HG03378 (cell line): ENCODE data around the gene BABAM2.

ENCODE experiments used
- ATAC-seq: cut with Tn5 transposase; IDR thresholded peaks from one replicate; pipeline ENCODE4 v1.9.1; 2021; ENCODE audit warnings: mild to moderate bottlenecking, moderate library complexity; ENCODE audit not compliant: unreplicated experiment

Gene BABAM2

DNA sequence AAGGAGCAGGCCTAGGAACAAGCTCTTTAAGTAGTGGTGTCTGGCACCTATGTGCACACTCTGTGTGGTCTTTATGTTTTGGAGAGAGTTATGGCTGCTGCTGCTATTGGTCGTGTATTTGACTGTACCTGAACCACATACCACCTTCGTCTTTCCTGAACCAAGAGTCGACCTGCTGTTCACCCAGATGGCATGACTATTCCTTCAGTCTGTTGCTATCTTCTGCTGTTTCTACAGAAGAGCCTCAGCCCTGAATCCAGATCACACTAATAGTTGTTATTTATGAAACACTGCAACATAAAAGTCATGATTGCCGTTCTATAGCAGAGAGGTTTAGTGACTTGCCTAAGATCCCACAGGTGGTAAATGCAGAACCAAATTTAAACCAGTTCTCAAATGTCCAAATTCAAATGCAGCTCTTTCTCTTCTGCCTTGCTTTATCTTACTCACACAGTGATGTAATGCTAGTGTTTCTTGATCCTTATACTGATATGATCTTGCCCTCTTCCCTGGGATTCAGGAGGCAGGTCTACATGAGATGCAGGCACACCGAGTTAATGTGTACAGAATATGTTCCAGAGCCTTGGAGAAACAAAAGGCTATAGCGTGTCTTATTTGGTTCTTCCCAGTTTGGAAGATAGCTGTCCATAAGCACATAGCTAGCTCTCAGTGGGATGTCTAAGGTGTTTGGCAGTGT is 380.1 kb downstream of the BABAM2 start:
- ATAC-seq, result no peak

DNA sequence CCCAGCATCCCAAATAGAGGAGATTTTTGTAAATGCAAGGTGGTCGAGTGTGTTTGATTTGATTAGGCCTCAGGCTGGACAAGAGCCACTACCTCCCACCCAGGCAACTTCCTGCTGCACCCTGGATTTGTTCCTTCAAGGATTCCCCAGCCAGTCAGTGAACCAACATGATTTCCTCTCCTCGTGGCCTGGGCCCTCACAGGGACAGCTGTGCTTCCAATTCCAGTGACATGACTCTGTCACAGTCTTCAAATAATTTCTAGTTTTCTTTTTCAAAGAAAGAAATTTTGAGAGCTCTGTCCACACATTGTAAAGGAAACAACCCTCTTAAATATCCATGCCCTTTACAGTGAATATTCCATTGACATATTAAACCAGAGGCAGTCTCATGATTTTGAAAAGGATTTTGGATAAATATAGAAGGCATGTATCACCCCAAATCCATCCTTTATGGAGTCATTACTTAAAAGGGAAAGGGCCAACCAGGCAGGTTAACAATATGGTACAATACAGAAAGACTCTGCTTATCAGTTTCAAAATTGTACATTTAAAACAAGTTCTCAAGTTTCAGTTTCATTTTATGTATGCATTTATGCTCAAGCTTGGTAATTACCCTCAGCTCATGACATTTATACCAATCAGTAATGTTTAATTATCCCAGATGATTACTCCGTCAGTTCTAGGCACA is 380.8 kb downstream of the BABAM2 start:
- ATAC-seq, result no peak

DNA sequence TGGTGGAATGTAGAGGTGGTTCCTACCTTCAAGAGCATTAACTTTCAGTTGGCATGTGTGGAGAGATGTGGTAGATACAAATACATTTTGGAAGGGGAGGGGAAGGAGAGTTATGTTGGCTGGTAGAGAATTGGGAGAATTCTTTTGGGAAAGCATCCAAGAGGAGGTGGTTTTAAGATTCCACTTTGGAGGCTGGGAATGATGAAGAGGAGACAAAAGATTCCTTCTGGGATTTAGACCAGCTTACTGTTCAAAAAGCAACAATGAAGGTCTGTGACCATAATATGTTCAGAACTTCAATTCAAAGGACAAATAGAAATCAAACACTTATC is 381.4 kb downstream of the BABAM2 start:
- ATAC-seq, result no peak

GRCh38 chr2:28273751-28274150 is 383.2 kb downstream of the BABAM2 start:
- no peak for ATAC-seq

GRCh38 chr2:28274911-28275685 is 384.6 kb downstream of the BABAM2 start:
- no peak for ATAC-seq

- peak; percentile 76 for ATAC-seq
Observed at GRCh38 chr2:28276076-28276618, 385.6 kb downstream of the BABAM2 start.

DNA sequence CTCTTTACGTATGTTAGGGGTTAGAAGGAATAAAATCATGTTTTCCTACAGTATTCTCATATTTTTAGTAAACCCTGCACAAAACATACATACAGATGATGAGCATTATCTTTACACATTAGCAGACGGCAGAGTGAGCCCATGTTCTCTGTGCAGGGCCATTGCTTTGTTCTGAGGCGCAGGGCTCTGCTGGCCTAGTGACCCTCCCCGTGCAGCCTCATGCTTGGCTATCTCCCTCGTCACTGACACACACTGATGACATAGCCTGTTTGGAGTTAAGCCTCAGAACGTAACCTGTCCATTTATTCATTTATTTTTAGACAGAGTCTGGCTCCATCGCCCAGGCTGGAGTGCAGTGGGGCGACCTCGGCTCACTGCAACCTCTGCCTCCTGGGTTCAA is 386.3 kb downstream of the BABAM2 start:
- no peak for ATAC-seq

GRCh38 chr2:28277466-28277865 is 386.9 kb downstream of the BABAM2 start:
- no peak for ATAC-seq

DNA sequence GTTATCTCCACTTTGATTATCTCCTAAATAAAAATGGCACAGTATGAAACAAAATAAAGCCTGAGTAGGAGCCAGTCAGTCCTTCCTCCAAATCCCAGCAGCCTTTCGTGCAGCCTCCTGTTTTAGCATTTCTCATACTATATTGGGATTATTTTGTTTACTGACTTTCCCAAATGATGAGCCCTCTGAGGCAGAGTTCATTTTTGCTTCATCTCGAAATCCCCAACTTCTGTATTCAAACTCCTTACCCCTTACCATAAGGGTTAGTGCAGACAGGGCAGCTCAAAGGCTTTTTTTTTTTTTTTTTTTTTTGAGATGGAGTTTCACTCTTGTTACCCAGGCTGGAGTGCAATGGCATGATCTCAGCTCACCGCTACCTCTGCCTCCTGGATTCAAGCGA is 388.8 kb downstream of the BABAM2 start:
- no peak for ATAC-seq

DNA sequence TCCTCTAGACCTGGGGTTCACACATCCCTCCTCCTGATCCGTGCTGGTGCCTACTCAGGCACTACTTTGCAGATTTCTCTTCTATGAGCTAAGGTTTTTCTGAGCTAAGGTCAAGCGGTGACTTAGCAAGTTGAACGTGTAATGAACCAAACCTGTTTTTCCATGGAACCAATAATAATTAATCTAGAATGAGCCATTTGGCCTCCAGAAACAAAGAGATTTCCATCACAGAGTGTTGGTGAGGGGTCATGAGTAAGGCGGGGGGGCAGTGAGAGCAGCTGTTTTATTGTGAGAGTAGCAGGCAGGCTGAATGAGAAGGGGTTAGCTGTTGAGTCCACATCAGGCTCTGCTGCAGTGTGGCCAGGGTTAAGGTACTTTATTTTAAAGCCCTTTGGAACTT is 390.1 kb downstream of the BABAM2 start:
- ATAC-seq, result no peak

GRCh38 chr2:28281739-28282138 is 391.2 kb downstream of the BABAM2 start:
- ATAC-seq, result no peak

DNA sequence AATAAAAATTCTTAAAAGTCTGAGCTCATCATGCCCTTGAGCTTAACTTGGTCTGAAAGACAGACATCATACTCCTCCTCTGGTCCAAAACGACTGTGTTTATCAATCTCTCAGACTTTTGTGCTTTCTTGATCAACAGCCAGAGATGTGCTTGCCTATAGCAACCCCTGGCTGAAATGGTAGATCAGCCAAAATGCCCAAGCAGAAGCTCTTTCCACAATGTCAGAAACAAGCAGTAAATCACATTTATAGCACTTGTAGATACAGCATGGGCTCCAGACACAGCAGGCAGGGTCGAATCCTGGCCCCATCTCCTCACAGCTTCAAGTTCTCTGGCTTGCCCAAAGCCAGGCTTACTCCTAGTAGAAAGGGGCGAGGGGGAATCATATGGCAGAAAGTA is 391.7 kb downstream of the BABAM2 start:
- ATAC-seq, result no peak

GRCh38 chr2:28282861-28283646 is 392.5 kb downstream of the BABAM2 start:
- no peak for ATAC-seq

- no peak for ATAC-seq
Observed at GRCh38 chr2:28283861-28284260, 393.3 kb downstream of the BABAM2 start.

DNA sequence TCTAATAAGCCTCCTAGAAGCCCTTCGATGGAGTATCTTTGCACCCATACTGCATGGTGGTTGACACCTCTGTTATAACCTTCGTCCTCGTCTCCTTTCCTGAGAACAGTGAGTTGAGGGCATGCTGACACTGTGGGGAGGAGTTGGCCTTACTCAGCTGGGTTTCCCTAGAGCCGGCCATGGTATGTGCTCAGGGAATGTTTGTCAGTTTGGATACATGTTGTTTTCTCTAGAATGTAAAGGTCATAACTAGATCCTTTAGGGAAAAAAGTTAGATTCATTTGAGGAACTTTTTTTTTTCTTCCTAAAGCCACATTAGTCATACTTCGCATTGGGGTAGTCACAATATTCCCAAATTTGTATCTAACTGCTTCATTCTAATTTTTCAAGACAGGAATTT is 396.1 kb downstream of the BABAM2 start:
- ATAC-seq, result no peak

DNA sequence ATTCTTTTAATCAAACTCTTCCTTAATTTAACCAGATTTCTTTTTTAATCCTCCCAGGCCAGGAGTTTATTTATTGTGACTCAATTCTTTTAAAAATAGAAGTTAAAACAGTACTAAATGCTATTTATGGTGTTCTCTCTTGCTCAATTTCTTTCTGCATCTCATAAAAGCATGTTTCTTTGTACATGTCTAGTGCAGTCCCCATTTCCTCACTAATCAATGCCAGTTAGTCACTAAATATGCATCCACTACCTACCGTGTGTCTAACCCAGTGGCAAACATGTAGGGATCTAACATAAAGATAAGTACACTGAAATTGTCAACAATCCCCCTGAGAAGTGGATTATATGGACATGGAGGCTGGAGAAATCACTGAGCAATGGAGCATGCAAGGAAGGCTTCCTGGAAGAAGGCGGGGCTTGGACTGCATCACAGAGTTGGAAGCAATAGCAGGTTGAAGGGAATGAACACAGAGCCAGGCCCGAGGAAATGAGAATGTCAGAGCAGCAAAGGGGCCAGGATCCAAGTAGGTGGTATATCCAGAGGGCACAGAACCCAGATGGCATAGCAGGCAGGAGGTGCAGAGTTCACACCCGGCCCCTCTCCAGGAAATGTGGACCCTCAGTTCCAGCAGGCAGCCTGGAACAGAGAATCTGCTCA is 396.9 kb downstream of the BABAM2 start:
- ATAC-seq, result no peak

DNA sequence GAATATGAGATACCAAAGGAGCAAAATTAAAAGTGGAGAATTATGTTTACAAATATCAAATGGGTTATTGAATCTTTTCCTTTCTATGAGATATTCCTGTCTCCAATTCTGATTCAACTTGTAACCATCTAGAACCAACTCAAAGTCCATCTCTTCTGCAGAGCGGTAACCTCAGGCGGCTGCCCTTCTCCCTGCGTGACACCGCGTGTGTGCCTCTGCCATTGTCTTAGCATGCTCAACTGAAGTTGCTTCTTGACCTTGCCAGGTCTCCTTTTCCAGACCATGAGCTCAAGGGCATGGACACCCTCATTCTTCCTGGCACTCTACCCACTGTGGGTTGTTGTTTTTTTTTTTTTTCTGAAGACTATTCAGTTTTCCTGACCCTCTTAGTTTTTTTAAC is 398.1 kb downstream of the BABAM2 start:
- no peak for ATAC-seq

DNA sequence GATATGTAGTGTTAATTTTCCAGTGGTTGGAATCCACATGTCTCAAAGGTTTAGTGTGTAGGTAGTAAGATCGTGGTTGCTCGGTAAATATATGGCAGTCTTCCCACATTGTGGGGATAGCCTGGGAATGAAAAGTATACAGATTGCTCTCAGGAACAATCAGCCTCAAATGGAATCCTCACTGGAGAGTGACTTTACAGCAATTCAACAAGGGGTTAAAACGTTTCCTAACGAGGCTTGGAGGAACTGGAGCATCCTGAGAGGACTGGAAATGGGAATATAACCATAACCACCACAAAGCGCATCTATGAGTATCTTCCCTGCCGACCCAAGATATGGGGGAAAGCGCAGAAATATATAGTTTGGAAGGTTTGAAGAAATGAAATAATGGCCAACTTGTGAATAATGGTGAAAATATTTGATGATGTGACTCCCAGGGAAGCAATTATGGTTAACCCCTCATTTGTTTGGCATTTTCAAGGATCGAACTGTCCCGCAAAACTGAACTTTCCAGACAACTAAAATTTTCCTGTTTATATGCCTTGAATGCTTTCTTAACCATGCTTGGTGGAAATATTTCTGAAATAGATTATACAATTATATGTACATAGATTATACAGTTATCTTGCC is 401.4 kb downstream of the BABAM2 start:
- ATAC-seq, result no peak

DNA sequence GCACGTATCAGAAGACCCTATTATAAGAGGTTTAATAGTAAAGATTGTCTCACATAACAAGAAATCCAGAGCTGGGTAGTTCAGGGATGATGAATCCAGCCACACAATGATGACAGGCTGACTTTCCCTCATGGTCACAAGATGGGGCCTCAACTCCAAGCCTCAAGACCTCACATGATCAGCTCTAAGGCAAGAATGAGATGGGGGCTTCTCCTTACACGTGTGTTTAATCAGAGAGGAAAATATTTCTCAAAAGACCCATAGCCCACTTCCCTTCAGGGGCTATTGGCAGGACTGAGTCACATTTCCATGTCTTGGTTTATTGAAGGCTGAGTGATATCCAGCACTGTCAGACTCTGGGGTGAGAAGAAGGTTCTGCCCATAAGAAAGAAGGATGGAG is 402.0 kb downstream of the BABAM2 start:
- no peak for ATAC-seq

DNA sequence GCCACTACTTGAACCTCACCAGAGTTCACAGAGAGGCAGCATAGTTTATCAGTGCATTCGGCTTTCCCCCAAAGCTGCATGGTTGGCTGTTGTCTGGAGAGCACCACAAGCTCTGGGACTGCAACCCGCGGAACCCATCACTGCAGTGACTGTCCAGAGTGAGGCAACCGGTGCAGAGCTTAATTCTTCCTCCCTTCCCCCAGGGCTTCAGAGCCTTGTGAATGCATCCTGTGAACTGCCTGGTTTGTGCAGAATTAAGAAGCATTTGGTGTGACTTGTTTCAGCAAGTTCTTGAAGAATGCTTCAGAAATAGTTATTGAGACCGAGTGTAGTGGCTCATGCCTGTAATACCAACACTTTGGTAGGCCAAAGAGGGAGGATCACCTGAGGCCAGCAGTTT is 402.9 kb downstream of the BABAM2 start:
- no peak for ATAC-seq
